NCI-H526 (cell line): ENCODE results near the gene DCHS1.
A peak's percentile ranks its signal among the peaks of the same experiment; 100 is the strongest.
"Not testable (repeated sequence)": the region's sequence is repeated elsewhere in the genome, so short reads cannot be mapped to it uniquely, and the experiment has no call there.

Experiments
- DNase-seq, 2 experiments: peaks; one replicate each; lab custom pipeline; 2025; lab: John Stamatoyannopoulos, UW

The DCHS1 gene, protein sequence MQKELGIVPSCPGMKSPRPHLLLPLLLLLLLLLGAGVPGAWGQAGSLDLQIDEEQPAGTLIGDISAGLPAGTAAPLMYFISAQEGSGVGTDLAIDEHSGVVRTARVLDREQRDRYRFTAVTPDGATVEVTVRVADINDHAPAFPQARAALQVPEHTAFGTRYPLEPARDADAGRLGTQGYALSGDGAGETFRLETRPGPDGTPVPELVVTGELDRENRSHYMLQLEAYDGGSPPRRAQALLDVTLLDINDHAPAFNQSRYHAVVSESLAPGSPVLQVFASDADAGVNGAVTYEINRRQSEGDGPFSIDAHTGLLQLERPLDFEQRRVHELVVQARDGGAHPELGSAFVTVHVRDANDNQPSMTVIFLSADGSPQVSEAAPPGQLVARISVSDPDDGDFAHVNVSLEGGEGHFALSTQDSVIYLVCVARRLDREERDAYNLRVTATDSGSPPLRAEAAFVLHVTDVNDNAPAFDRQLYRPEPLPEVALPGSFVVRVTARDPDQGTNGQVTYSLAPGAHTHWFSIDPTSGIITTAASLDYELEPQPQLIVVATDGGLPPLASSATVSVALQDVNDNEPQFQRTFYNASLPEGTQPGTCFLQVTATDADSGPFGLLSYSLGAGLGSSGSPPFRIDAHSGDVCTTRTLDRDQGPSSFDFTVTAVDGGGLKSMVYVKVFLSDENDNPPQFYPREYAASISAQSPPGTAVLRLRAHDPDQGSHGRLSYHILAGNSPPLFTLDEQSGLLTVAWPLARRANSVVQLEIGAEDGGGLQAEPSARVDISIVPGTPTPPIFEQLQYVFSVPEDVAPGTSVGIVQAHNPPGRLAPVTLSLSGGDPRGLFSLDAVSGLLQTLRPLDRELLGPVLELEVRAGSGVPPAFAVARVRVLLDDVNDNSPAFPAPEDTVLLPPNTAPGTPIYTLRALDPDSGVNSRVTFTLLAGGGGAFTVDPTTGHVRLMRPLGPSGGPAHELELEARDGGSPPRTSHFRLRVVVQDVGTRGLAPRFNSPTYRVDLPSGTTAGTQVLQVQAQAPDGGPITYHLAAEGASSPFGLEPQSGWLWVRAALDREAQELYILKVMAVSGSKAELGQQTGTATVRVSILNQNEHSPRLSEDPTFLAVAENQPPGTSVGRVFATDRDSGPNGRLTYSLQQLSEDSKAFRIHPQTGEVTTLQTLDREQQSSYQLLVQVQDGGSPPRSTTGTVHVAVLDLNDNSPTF (N-terminal part only)

GRCh38 chr11:6655790-6656583 is at the start of gene DCHS1:
Gene DCHS1 (minus strand): TSS chr11:6655809. CDS start chr11:6641613, 14,196 bp downstream.
- peak in 1 of 2 experiments; percentile 76 for DNase-seq

GRCh38 chr11:6703247-6704063 is 47.8 kb upstream of the DCHS1 start:
- DNase-seq = peak; percentile 39 to 80

DNA sequence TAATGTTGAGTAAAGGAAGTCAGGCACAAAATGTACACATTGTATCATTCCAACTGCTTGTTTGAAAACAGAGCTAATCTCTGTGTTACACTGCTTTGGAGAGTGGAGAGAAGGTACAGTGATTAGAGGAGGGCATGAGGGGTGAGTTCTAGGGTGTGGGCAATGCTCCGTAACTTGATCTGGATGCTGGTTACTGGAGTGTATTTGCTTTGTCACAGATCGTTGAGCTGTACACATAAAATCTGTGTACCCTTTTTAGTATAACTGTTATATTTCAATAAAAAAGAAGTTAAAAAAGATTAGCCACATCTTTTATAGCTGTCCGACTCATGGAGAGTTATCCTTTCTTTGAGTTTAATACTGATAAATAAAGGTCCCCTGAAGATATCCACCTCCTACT is 46.3 kb upstream of the DCHS1 start:
- DNase-seq = peak in 1 of 2 experiments; percentile 8

DNA sequence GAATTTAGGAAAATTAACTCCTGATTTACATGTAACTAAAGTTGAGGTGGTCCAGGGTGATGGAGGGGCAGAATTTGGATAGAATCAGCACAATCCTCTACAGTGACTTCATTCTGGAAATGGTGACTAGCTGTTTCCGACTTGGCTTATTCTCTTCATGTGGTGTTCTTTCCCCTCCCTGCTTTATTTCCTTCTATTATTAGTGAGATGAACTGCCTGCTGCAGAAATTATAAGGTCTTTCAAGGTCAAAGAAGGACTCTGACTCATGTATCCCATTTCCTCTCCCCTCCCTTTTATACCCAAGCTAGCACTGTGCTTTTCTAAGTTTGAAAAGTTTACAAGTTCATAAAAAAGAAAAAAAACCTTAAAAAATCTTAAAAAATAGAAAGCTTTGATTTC is 39.8 kb upstream of the DCHS1 start:
- no peak for DNase-seq

- DNase-seq = no peak
Measured at GRCh38 chr11:6694229-6694535, 38.6 kb upstream of the DCHS1 start.

DNA sequence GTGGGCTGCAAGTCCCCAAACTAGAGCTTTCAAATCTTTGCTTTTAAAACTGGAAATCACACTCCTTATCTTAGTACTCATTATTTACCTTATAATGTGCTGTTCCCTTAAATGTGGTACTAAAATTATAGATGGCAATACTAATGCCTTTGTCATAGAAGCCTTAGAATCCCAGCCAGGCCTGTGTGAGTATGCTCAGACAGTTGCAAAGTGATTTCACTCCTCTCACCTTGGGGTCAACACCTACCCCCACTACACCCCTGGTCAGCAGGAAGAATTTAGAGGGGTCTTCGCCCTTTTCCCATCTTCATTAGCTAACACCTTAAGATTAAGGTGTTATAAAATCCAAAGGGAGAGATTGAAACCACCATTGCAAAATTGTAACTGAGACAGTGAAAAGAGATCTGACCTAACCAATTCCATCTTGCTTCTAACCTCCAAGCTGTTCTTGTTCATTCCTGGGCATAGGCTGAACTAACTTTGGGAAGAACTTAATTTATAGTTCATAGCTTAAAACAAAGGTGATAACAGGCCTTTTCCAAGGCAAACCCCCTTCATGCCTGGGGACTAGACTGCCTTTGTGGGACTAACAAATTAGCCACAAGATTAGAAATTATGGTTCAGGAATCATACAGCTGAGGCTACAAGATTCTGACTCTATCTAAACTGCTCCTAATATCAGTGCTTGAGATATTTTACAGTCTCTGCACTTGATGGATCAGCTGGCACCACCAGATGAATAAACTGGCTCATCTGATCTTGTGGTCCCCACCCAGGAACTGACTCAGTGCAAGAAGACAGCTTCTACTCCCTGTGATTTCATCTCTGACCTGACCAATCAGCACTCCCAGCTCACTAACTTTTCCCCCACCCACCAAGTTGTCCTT is 38.0 kb upstream of the DCHS1 start:
- DNase-seq = no peak

DNA sequence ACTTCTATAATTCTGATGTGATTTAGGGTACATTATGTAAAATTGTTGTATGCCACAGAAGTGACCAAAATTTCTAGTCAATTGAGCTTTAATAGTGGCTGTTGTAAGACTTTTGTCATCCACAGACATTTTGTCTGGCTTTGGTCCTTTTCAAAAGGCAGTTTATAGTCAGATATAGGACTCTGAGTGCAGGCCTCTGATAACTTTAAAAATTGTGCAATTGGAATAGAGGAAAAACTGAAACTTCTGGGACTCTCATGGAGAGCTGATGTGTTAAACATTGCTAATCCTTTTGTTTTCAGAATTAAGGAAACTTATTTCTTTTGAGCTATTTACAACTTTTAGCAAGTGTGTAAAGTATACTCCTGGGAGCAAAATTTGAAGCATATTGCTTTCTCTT is 36.5 kb upstream of the DCHS1 start:
- no peak for DNase-seq

GRCh38 chr11:6690431-6691132 is 35.0 kb upstream of the DCHS1 start:
- DNase-seq = not testable (repeated sequence)

DNA sequence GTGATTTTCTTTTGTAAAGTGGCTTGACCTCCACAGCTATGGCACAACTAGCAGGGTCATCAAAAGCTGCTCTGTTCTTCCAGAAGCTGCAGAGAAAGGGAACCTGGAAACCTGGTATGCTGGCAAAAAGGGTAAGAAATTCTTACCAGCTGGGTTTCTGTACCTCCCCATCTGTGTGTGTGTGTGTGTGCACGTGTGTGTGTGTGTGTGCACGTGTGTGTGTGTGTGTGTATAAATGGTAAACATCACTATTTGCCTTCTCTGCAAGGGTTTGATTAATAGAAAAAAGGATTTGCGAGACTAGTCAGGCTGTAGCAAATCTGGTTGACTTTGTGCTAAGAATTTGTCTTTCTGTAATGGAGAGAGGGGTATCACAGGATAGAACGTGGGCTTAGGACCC is 32.3 kb upstream of the DCHS1 start:
- no peak for DNase-seq

DNA sequence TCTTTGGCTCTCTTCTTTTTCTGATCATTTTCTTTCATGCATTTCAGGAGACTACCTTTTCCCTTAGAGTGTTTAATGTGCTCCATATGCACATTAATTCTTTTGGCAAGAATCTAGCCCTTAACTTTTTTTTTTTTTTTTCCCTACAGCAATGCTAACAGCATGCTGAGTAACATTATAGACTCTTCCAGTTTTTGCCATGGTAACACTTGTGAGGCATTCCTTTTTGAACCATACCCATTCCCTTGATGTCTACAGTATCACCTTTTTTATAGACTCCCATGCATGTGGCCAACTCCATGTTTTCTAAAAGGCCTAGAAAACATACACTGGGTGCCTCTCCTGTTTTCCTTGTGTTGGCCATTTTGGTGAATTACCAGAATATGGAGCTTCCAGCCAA is 30.4 kb upstream of the DCHS1 start:
- DNase-seq = no peak

DNA sequence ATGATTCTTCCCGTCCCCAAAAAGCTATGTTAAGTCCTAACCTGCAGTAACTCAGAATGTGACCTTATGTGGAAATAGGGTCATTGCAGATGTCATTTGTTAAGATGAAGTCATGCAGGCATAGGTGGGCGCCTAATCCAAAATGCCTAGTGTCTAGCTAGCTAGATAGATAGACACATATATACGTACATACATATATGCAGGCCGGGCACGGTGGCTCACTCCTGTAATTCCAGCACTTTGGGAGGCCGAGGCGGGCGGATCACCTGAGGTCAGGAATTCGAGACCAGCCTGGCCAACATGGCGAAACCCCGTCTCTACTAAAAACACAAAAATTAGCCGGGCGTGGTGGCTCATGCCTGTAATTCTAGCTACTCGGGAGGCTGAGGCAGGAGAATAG is 28.5 kb upstream of the DCHS1 start:
- not testable (repeated sequence) for DNase-seq

GRCh38 chr11:6682936-6683861 is 27.6 kb upstream of the DCHS1 start, which contains the start of gene MRPL17:
Gene MRPL17 (minus strand): TSS chr11:6683340. CDS start chr11:6683296, 44 bp downstream.
- peak; percentile 99 to 100 for DNase-seq

DNA sequence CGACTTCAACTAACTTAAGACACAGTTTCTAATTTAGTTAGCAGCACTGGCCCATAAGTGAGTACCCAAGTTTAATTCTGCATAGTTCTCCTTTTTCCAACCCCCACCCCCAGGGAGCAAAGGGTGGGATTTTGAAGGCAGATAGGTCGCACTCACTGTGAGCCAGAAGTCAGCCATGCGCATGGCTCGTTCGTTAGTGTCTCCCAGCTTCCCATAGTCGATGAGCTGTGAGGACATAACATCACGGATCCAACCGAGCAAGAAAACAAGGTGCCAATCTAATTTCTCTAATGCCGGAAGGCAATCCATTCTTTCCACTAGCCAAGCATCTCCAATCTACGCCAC is 27.0 kb upstream of the DCHS1 start:
- DNase-seq = peak; percentile 10 to 49

DNA sequence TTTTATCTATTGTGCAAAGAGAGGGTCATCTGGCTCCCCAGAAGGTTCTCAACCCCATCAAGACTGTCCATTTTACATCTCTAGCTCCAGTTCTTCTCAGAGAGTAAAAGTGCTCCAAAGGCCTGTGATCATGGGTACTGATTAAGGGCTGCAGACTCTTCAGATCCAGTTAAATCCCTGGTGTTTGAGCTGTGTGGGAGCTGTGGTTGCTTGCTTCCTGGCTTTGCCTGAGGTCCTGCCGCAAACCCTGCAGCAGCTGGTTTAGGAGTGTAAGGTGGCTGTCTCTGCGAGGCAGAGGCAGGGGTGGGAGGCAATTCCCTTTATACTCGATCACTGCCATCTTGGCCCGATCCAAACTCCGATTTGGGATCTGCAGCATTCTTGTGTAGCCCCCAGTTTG is 26.3 kb upstream of the DCHS1 start:
- DNase-seq = no peak

DNA sequence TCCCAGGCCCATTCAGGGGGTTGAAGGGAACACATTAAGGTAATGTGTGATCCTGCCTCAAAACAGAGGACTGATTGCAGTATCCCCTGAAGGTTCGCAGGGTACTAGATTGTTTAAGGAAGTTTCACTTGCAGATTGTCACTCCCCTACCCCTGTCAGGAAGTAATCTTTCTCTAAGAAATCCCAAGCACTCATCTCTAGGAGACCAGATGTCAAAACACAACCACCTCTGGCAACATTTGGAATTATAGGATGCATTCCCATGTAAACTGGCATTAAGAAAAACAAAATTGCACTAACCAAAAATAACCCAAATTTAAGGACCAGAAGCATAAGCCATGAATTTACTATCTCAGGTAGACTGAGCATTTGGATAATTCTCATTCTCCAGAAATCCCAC is 25.9 kb upstream of the DCHS1 start:
- no peak for DNase-seq

GRCh38 chr11:6677018-6677417 is 21.4 kb upstream of the DCHS1 start:
- DNase-seq = no peak

DNA sequence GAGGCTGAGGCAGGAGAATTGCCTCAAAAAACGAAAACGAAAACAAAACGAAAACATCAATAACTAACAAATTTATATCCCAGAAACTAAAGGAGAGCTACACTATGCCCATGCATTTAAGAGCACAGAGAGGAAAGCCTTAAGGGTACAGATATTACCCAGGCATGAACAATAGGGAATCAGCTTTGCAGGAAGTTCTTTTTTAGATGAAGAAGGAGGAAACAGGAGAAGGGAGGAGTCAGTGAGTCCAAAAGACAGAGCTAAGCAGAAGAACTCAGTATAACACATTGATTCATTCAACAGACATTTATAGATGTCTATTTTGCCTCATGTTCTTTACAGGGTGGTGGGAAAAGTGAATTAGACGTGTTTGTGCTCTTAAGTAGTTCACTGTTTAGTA is 19.3 kb upstream of the DCHS1 start:
- DNase-seq = no peak

DNA sequence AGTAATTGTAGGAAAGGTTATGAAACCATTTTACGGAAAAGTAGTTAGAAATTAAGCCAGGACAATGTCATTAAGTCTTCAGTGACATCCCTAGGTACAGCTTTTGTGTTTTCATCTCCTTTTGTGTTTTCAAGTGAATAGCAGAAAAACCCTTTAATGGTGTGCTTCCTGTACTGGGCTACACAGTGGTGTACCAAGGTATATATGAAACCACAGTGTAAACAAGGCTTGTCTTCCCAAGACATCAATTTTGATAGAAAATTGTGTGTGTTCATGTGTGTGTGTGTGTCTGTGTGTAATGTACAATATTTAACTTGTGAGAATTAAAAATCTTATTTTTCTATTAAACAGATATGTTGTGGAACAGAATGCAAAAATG is 18.6 kb upstream of the DCHS1 start:
- no peak for DNase-seq
